ENCODE results near the gene LRRTM2.

DNA sequence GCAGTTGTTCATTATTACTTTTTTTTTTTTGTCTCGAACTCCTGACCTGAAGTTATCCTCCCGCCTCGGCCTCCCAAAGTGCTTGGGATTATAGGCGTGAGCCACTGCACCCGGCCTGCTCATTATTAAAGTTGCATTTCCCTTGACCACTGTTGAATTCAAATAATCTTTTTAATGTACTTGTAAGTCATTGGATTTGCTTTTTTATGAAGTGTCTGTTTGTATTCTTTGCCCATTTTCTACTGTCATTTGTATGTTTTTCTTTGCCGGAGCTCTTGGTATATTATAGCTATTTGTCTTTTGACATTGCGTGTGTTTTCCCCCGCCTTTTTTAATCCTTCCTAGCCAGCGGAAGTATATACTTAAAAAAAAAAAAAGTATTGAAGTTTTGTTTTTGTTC is 22.0 kb downstream of the LRRTM2 start:
- TF ChIP-seq, protein P1, sequence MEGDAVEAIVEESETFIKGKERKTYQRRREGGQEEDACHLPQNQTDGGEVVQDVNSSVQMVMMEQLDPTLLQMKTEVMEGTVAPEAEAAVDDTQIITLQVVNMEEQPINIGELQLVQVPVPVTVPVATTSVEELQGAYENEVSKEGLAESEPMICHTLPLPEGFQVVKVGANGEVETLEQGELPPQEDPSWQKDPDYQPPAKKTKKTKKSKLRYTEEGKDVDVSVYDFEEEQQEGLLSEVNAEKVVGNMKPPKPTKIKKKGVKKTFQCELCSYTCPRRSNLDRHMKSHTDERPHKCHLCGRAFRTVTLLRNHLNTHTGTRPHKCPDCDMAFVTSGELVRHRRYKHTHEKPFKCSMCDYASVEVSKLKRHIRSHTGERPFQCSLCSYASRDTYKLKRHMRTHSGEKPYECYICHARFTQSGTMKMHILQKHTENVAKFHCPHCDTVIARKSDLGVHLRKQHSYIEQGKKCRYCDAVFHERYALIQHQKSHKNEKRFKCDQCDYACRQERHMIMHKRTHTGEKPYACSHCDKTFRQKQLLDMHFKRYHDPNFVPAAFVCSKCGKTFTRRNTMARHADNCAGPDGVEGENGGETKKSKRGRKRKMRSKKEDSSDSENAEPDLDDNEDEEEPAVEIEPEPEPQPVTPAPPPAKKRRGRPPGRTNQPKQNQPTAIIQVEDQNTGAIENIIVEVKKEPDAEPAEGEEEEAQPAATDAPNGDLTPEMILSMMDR (IDR thresholded peaks at IDR 0.05): no peak
- TF ChIP-seq POLR2A (IDR thresholded peaks at IDR 0.05): no peak

Measured in body of pancreas (tissue), 4 donors.